Prostate gland (tissue), 2 donors: Measurements from ENCODE around the gene MBD3L3.
"Not testable (repeated sequence)": the region's sequence is repeated elsewhere in the genome, so short reads cannot be mapped to it uniquely, and the experiment has no call there.

Experiments used
- CTCF ChIP-seq, 4 experiments: fragments of 200-600 bp in 2 of 4; fragments of 450-650 bp in 2 of 4; sonication (generic) in 2 of 4; IDR thresholded peaks; 1 replicate in 3 of 4; 2 replicates in 1 of 4; pipeline ENCODE4 v1.5.1; 2016 to 2019; ENCODE audit warnings: antibody characterized with exemption in 4 of 4, mild to moderate bottlenecking in 2 of 4, moderate library complexity in 2 of 4
- POLR2A ChIP-seq: fragments of 450-650 bp; IDR thresholded peaks from one replicate; pipeline ENCODE4 v1.6.1; 2016; ENCODE audit warnings: antibody characterized with exemption, mild to moderate bottlenecking
- POLR2AphosphoS5 ChIP-seq: sonication (generic); formaldehyde crosslinking; IDR thresholded peaks from one replicate; pipeline ENCODE4 v1.6.1; 2017; ENCODE audit warnings: antibody characterized with exemption

- TF ChIP-seq CTCF (IDR thresholded peaks at IDR 0.05); POLR2A; POLR2AphosphoS5: not testable (repeated sequence)
Measured at GRCh38 chr19:7055679-7056078, 2.8 kb downstream of the MBD3L3 start.
